ENCODE measurements around the gene LMTK3. TPM values are rescaled to one million over a fixed set of nuclear protein-coding genes. Genes with fewer than 3 reads are reported as not detected.

The LMTK3 gene
- total RNA-seq, 3 donors from 2014 or later (not counting 1 experiment from before 2014, with no cell fraction given) = 0.64 to 2.9 (median 1.9) TPM

DNA sequence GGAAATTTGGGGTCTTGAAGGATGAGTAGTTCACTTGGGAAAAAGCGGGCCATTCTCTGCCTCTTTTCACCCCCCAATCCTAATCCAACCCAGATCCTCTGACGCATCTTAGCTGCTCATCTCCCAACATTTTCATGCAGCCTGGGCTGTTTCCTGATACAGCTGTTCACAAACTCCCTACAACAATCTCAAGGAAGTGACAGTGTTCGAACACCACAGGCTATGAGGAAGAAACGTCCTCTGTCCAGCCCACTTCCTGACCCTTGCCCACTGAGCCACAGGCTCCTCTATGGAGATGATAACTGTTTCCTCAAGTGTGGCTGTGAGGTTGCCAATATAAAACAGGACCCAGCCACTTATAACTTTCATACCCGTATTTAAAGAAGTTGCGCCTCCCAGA lies 16.2 kb downstream of the LMTK3 start:
- H3K4me1 Mint-ChIP-seq = peaks cover 35 to 50% of the 10 kb centered on the region in 2 donors
- peak overlapping the region; percentile 73 for H3K4me3 Mint-ChIP-seq
- Histone ChIP-seq H3K36me3 (ENCODE audit: control insufficient read depth, insufficient read depth, low read length) (no peaks in the 10 kb centered on the region), H3K4me1 (ENCODE audit: control insufficient read depth, insufficient read depth, low read length) (peaks cover 43% of the 10 kb centered on the region), H3K27me3 (ENCODE audit: control insufficient read depth, insufficient read depth, low read length) (peaks cover 34% of the 10 kb centered on the region), H3K9me3 (ENCODE audit: control insufficient read depth, insufficient read depth, low read length) (no peaks in the 10 kb centered on the region), H3K27ac (ENCODE audit: low read length) (no peak overlapping the region), H3K4me3 (ENCODE audit: low read length) (no peak overlapping the region)
- intact Hi-C loops (cut with micrococcal nuclease) = no loop called here
- peaks cover 8 to 25% of the 10 kb centered on the region in 2 donors for H3K27me3 Mint-ChIP-seq (ENCODE audit: low read depth in 2 of 2)
- H3K36me3 Mint-ChIP-seq = no peaks in the 10 kb centered on the region
- H3K27ac Mint-ChIP-seq = no peak overlapping the region
- TF ChIP-seq, protein P1, sequence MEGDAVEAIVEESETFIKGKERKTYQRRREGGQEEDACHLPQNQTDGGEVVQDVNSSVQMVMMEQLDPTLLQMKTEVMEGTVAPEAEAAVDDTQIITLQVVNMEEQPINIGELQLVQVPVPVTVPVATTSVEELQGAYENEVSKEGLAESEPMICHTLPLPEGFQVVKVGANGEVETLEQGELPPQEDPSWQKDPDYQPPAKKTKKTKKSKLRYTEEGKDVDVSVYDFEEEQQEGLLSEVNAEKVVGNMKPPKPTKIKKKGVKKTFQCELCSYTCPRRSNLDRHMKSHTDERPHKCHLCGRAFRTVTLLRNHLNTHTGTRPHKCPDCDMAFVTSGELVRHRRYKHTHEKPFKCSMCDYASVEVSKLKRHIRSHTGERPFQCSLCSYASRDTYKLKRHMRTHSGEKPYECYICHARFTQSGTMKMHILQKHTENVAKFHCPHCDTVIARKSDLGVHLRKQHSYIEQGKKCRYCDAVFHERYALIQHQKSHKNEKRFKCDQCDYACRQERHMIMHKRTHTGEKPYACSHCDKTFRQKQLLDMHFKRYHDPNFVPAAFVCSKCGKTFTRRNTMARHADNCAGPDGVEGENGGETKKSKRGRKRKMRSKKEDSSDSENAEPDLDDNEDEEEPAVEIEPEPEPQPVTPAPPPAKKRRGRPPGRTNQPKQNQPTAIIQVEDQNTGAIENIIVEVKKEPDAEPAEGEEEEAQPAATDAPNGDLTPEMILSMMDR (IDR thresholded peaks at IDR 0.05) = no peak
- 63% methylated on average over 6 of the region's 6 CpGs for WGBS (ENCODE audit: insufficient coverage)
- DNase-seq (no peak), ATAC-seq (no peak)
- H3K9me3 Mint-ChIP-seq = no peaks in the 10 kb centered on the region

DNA sequence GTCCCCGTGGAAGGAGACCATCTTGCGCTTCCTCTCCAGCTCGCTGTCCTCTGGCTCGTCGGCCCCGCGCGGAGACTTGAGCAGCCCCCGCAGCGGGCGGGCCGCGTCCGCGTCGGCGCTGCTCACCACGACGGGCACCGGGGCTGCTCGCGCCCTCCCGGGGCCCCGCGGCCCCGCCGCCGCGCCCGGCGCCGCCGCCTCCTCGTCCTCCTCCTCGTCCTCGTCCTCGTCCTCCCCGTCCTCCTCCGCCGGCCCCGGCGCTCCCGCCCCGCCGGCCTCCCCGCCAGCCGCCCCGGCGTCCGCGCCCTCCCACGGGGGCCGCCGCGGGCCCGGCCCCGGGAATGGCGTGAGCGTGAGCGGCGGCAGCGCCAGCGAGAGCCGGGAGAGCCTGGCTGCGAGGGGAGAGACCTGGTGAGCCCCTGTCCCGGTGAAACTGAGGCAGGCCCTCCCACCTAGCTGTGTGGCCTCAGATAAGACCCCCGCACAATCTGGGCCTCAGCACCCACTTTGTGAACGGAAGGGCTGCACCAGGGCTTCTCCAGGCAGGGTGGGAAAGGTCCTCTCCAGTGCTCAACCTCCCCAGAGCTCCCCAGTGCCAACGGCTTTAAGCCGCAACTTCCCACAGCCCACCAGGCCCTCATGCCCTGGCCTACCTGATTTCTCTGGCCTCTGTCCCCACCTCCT lies 17.8 kb downstream of the LMTK3 start:
- H3K27me3 Mint-ChIP-seq (ENCODE audit: low read depth in 2 of 2) = peaks cover 8 to 17% of the 10 kb centered on the region in 2 donors
- DNase-seq (no peak), ATAC-seq (peak; percentile 0 to 7 (median 2))
- Histone ChIP-seq H3K27ac (ENCODE audit: low read length) (no peak overlapping the region), H3K4me3 (ENCODE audit: low read length) (peak overlapping the region; percentile 27), H3K9me3 (ENCODE audit: control insufficient read depth, insufficient read depth, low read length) (no peaks in the 10 kb centered on the region), H3K36me3 (ENCODE audit: control insufficient read depth, insufficient read depth, low read length) (no peaks in the 10 kb centered on the region), H3K27me3 (ENCODE audit: control insufficient read depth, insufficient read depth, low read length) (peaks cover 34% of the 10 kb centered on the region), H3K4me1 (ENCODE audit: control insufficient read depth, insufficient read depth, low read length) (peaks cover 49% of the 10 kb centered on the region)
- H3K36me3 Mint-ChIP-seq = no peaks in the 10 kb centered on the region
- peaks cover 32 to 50% of the 10 kb centered on the region in 2 donors for H3K4me1 Mint-ChIP-seq
- peak overlapping the region in 1 of 2 donors; percentile 88 for H3K27ac Mint-ChIP-seq
- H3K4me3 Mint-ChIP-seq = peak overlapping the region; percentile 85
- WGBS (ENCODE audit: insufficient coverage) = 6% methylated on average over 70 of the region's 70 CpGs
- no peaks in the 10 kb centered on the region for H3K9me3 Mint-ChIP-seq
- intact Hi-C loops (cut with micrococcal nuclease) = loop anchor here (2.0 to 5.0 kb wide), 2 partner anchors 25 to 143 kb away; partner anchors contain the start of genes CYTH2 and DBP
- TF ChIP-seq, protein P1 (IDR thresholded peaks at IDR 0.05) = no peak

DNA sequence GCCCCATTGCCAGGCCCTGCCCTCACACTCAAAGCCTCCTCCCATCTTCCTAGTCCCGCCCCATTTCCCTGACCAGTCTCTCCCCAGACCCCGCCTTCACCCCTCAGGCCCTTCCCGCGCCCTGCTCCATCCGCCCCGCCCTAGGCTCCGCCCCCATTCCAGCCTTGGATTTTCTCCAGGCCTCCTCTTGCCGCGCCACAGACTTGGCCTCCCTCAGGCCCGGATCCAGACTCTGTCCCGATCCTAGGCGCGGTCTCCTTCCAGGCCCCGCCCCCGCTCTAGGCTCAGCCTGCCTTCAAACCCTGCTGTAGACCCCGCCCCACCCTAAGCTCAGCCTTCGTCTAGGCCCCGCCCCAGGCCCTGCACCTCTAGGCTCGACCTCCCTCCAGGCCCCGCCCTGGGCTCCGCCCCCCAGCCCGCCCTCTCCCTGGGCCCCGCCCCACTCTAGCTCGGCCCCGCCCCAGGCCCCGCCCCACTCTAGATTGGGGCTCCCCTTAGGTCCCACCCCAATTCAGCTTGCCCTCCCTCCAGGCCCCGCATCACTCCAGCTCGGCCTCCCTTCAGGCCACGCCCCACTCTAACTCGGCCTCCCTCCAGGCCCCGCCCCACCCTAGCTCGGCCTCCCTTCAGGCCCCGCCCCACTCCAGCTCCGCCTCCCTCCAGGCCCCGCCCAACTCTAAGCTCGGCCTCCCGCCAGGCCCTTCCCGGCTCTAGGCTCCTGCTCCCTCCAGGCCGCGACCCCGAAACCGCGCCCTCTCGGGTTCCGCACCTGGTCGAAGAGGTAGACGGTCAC lies 18.5 kb downstream of the LMTK3 start:
- Mint-ChIP-seq H3K36me3 (no peaks in the 10 kb centered on the region), H3K27me3 (ENCODE audit: low read depth in 2 of 2) (peaks cover 8 to 19% of the 10 kb centered on the region in 2 donors), H3K9me3 (no peaks in the 10 kb centered on the region), H3K4me3 (peak overlapping the region; percentile 67), H3K27ac (peak overlapping the region; percentile 24 to 88), H3K4me1 (peaks cover 30 to 48% of the 10 kb centered on the region in 2 donors)
- WGBS (ENCODE audit: insufficient coverage) = 4% methylated on average over 42 of the region's 47 CpGs
- Histone ChIP-seq H3K27ac (ENCODE audit: low read length) (no peak overlapping the region), H3K4me1 (ENCODE audit: control insufficient read depth, insufficient read depth, low read length) (peaks cover 47% of the 10 kb centered on the region), H3K4me3 (ENCODE audit: low read length) (peak overlapping the region; percentile 27), H3K9me3 (ENCODE audit: control insufficient read depth, insufficient read depth, low read length) (no peaks in the 10 kb centered on the region), H3K27me3 (ENCODE audit: control insufficient read depth, insufficient read depth, low read length) (peaks cover 32% of the 10 kb centered on the region), H3K36me3 (ENCODE audit: control insufficient read depth, insufficient read depth, low read length) (no peaks in the 10 kb centered on the region)
- ATAC-seq (peak; percentile 77 to 93 (median 81)), DNase-seq (peak; percentile 88 to 89)
- TF ChIP-seq, protein P1 (IDR thresholded peaks at IDR 0.05) = no peak
- intact Hi-C loops (cut with micrococcal nuclease) = loop anchor here (2.0 to 5.0 kb wide), 2 partner anchors 24 to 144 kb away; partner anchors contain the start of genes CYTH2 and DBP
